ENCODE results near the gene EMD. TPM values are rescaled to one million over a fixed set of nuclear protein-coding genes. Genes with fewer than 3 reads are reported as not detected.

Gene EMD
- total and polyA plus RNA-seq, 2 experiments from 2014 or later = 39.4 to 61.0 TPM

GRCh38 chrX:154366666-154367055 is 12.4 kb upstream of the EMD start:
- 89% methylated on average over 11 of the region's 11 CpGs for WGBS (ENCODE audit: low lambda C conversion rate, missing lambda C conversion rate)
- no peaks in the 10 kb centered on the region for H3K27me3 ChIP-seq
- no peak for TF ChIP-seq CTCF (IDR thresholded peaks at IDR 0.05; ENCODE audit: poor library complexity)
- TF ChIP-seq EZH2phosphoT487 (IDR thresholded peaks at IDR 0.05; ENCODE audit: low read depth, severe bottlenecking, unreplicated experiment) = no peak
- TF ChIP-seq EZH2 (IDR thresholded peaks at IDR 0.05; ENCODE audit: borderline replicate concordance) = no peak
- no peak overlapping the region for H2AFZ ChIP-seq
- no peak for DNase-seq (ENCODE audit: low spot score)
- H3K36me3 ChIP-seq (replicated peaks; ENCODE audit: insufficient read depth, low read depth) = no peaks in the 10 kb centered on the region
- H3K4me3 ChIP-seq = no peak overlapping the region
- no peaks in the 10 kb centered on the region for H3K9me3 ChIP-seq (ENCODE audit: low read depth)
- H3K27ac ChIP-seq = no peak overlapping the region
- peaks cover 11% of the 10 kb centered on the region for H4K20me1 ChIP-seq (ENCODE audit: insufficient read depth, poor library complexity, severe bottlenecking)
- H3K4me2 ChIP-seq = no peak overlapping the region
- H3K9me2 ChIP-seq (replicated peaks; ENCODE audit: insufficient read depth) = no peaks in the 10 kb centered on the region
- H3K79me2 ChIP-seq = peaks cover 32% of the 10 kb centered on the region
- peaks cover 8% of the 10 kb centered on the region for H3K4me1 ChIP-seq (ENCODE audit: insufficient read depth)

GRCh38 chrX:154367474-154368308 is 11.4 kb upstream of the EMD start:
- DNase-seq (ENCODE audit: low spot score) = no peak
- no peaks in the 10 kb centered on the region for H3K27me3 ChIP-seq
- no peak overlapping the region for H2AFZ ChIP-seq
- H3K9me2 ChIP-seq (replicated peaks; ENCODE audit: insufficient read depth) = no peaks in the 10 kb centered on the region
- H3K4me2 ChIP-seq = peak overlapping the region; percentile 85
- peak overlapping the region; percentile 100 for H3K27ac ChIP-seq
- no peaks in the 10 kb centered on the region for H3K9me3 ChIP-seq (ENCODE audit: low read depth)
- H3K36me3 ChIP-seq (replicated peaks; ENCODE audit: insufficient read depth, low read depth) = no peaks in the 10 kb centered on the region
- no peak for TF ChIP-seq CTCF (IDR thresholded peaks at IDR 0.05; ENCODE audit: poor library complexity)
- no peak for TF ChIP-seq EZH2phosphoT487 (IDR thresholded peaks at IDR 0.05; ENCODE audit: low read depth, severe bottlenecking, unreplicated experiment)
- TF ChIP-seq EZH2 (IDR thresholded peaks at IDR 0.05; ENCODE audit: borderline replicate concordance) = no peak
- WGBS (ENCODE audit: low lambda C conversion rate, missing lambda C conversion rate) = 88% methylated on average over 30 of the region's 31 CpGs
- no peak overlapping the region for H3K4me3 ChIP-seq
- H3K4me1 ChIP-seq (ENCODE audit: insufficient read depth) = peaks cover 8% of the 10 kb centered on the region
- H3K79me2 ChIP-seq = peaks cover 32% of the 10 kb centered on the region
- peaks cover 11% of the 10 kb centered on the region for H4K20me1 ChIP-seq (ENCODE audit: insufficient read depth, poor library complexity, severe bottlenecking)

- Histone ChIP-seq H3K4me2 (peak overlapping the region; percentile 85), H3K9me3 (ENCODE audit: low read depth) (no peaks in the 10 kb centered on the region), H3K79me2 (peaks cover 28% of the 10 kb centered on the region), H4K20me1 (ENCODE audit: insufficient read depth, poor library complexity, severe bottlenecking) (peaks cover 11% of the 10 kb centered on the region), H3K27ac (peak overlapping the region; percentile 100), H3K4me3 (peak overlapping the region; percentile 55), H2AFZ (no peak overlapping the region), H3K27me3 (no peaks in the 10 kb centered on the region), H3K9me2 (replicated peaks; ENCODE audit: insufficient read depth) (no peaks in the 10 kb centered on the region), H3K36me3 (replicated peaks; ENCODE audit: insufficient read depth, low read depth) (no peaks in the 10 kb centered on the region), H3K4me1 (ENCODE audit: insufficient read depth) (peaks cover 12% of the 10 kb centered on the region)
- 49% methylated on average over 10 of the region's 16 CpGs for WGBS (ENCODE audit: low lambda C conversion rate, missing lambda C conversion rate)
- peak; percentile 87 for DNase-seq (ENCODE audit: low spot score)
- no peak for TF ChIP-seq CTCF (IDR thresholded peaks at IDR 0.05; ENCODE audit: poor library complexity)
- TF ChIP-seq EZH2 (IDR thresholded peaks at IDR 0.05; ENCODE audit: borderline replicate concordance) = no peak
- no peak for TF ChIP-seq EZH2phosphoT487 (IDR thresholded peaks at IDR 0.05; ENCODE audit: low read depth, severe bottlenecking, unreplicated experiment)
Measured at GRCh38 chrX:154368630-154369448, 10.3 kb upstream of the EMD start.
